Astrocyte of the spinal cord (primary cell): ENCODE measurements around the gene TXNRD1.

Experiments used
- DNase-seq: peaks from one replicate; pipeline ENCODE4 v3.0.0; 2011; ENCODE audit warnings: low read depth, low spot score
- H3K4me3 ChIP-seq: 2 replicates; pipeline ENCODE4 v1.5.1; 2011; ENCODE audit warnings: low read depth, mild to moderate bottlenecking, low read length, moderate library complexity
- in situ Hi-C: cut with HindIII; loops from 2 replicates; pipeline ENCODE4 v1.10.0; 2017; ENCODE audit warnings: low sequenced_read_pairs
- TF ChIP-seq, protein P1 (sequence below): IDR thresholded peaks from 2 replicates; pipeline ENCODE4 v1.5.1; 2012; ENCODE audit warnings: low read depth, mild to moderate bottlenecking, low read length, inconsistent platforms

TXNRD1 gene

DNA sequence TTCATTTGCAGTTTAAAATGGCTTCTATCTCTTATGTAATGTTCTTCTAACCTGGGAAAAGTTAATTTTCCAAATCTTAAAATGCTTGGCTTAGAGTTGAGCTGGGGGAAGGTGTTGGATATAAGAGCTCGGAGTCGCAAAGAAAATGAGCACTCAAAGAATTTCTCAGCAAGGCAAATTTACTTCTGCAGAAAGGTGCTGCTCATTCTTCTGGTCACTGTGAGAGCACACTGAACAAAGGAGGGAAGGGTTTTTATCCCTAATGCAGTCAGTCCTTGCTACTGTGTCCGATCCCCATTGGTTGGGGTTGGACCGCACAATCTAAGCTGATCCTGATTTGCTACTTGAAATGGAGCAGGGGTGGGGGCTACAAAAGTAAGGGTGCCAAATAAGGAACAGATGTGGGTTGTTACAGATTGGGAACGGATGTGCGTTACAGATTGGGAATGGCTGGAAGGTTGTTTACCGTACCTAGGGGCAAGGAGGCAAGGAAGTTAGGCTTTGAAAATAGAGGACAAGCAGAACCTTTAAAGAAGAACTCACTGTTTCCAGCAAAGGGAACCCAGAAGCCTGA, 19.4 kb downstream of the TXNRD1 start:
- in situ Hi-C loops, result no loop called here
- H3K4me3 ChIP-seq, result no peak overlapping the region
- DNase-seq, result no peak
- TF ChIP-seq, protein P1, sequence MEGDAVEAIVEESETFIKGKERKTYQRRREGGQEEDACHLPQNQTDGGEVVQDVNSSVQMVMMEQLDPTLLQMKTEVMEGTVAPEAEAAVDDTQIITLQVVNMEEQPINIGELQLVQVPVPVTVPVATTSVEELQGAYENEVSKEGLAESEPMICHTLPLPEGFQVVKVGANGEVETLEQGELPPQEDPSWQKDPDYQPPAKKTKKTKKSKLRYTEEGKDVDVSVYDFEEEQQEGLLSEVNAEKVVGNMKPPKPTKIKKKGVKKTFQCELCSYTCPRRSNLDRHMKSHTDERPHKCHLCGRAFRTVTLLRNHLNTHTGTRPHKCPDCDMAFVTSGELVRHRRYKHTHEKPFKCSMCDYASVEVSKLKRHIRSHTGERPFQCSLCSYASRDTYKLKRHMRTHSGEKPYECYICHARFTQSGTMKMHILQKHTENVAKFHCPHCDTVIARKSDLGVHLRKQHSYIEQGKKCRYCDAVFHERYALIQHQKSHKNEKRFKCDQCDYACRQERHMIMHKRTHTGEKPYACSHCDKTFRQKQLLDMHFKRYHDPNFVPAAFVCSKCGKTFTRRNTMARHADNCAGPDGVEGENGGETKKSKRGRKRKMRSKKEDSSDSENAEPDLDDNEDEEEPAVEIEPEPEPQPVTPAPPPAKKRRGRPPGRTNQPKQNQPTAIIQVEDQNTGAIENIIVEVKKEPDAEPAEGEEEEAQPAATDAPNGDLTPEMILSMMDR, result no peak

DNA sequence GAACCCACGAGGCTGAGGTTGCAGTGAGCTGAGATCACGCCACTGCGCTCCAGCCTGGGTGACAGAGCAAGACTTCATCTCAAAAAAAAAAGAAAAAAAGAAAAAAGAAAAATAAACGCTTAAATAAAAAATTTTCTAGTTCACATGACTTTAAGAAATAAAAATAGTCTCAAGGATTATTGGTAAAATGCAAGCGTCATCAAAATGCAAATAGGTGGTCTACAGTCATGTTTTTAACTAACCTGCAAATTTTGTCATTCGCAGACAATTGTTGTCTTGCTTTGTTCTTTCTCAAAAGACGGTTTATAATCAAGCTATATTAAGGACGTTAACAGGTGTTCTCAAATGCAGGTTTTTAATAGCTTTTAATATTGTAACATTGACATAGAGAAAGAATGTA, 22.4 kb downstream of the TXNRD1 start:
- no peak for DNase-seq
- TF ChIP-seq, protein P1, result no peak
- no peak overlapping the region for H3K4me3 ChIP-seq
- in situ Hi-C loops, result no loop called here

DNA sequence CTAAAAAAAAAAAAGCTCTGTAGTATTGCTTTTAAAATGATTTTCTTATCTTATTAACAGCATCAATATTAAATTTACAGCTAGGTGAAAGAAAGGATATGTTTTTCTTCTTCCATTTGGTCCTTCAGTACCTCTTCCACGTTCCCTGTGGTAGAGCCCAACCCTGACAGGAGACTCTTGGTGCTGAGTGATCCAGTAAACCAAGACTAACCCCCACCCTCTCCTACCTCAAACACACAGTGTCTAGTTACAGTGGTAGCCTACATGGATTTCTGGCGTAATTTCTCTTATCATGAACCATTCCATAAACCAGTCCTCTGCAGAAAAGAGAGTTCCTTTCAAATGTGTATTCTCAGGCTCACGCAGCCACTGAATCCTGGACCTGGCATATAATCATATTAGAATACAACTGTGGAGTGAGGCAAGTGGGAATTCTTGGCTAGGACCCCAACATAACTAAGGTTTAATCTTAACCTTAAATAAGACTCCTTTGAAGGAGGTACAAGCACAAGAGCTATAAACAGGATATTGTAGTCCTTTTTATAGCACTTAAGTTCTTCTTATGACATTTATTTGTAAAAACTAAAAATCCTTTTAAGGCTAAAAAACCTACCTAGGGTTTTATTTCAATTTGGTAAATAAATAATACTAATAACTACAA, 27.1 kb downstream of the TXNRD1 start:
- in situ Hi-C loops, result no loop called here
- TF ChIP-seq, protein P1, result no peak

DNA sequence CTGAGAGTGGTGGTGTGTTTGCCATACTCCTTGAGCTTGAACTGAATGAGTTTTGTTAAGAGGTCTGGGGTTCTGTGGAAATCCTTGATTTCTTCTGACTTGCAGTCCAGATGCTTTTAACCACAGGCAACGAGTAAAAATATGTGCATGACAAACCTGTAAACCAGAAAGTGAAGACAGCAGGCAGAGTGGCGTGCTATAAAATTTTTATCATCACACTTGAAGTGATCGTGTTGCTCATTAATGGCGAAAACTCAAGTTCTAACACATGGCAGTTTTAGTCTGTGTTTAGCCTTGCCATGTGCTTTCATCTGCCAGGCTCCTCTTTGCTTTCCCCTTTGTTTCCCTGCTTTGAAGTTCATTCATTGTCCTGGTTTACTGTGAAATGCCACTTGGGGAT, 28.0 kb downstream of the TXNRD1 start:
- TF ChIP-seq, protein P1, result no peak
- H3K4me3 ChIP-seq, result no peak overlapping the region
- DNase-seq, result no peak
- in situ Hi-C loops, result no loop called here

More for the DNA sequence above, 27.1 kb downstream of the TXNRD1 start:
- no peak overlapping the region for H3K4me3 ChIP-seq
- DNase-seq, result no peak

DNA sequence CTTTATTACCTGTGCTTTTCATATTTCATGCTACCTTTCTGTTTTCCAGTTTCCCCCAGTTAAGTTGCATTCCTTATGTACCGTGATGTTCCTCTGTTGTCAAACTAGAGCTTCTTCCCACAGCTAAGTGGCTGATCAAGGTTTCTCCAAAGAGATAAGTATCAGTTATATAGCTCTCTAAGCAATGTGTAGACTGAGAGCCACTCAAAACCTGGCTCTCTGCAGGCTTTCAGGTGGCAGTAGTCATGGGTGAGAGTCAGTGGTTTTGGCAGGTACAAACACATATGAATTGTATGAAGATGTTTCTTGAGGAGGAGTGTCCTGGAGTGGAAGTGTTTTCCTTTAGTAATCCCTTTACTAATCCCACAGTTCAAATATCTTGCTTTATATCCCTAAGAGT, 28.4 kb downstream of the TXNRD1 start:
- no peak for DNase-seq
- in situ Hi-C loops, result no loop called here
- H3K4me3 ChIP-seq, result no peak overlapping the region
- TF ChIP-seq, protein P1, result no peak

DNA sequence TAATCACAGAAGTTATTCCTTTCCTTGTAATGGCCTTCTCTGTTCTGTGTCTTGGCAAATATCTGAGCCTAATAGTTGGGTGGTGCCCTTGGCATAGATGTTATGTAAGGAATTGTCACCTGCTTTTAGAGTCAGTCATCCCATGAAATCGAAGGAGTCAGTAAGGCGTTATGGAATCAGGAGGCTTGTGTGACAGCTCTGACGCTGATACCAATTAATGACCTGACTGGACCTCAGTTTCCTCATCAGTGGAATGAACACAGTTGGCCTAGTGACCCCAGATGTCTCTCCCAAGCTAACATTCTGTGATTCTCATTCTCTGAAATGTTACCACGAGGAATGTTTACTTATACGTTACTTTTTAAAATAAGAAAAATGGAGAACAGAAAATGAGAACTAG, 32.1 kb downstream of the TXNRD1 start:
- H3K4me3 ChIP-seq, result no peak overlapping the region
- in situ Hi-C loops, result no loop called here
- TF ChIP-seq, protein P1, result no peak
- no peak for DNase-seq

DNA sequence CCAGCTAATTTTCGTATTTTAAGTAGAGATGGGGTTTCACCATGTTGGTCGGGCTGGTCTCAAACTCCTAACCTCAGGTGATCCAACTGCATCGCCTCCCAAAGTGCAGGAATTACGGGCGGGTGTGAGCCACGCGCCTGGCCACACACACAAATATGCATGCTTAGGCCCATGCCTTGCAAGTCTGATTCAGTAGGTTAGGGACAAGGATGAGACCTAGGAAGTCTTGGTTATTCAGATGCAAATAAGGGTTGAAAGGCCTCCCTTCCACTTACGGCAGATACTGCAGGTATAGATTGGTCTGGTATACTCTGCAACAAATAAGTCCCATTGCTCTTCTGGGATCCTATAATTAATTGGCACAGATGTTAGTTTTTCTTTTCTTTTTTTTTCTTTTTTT, 32.9 kb downstream of the TXNRD1 start:
- in situ Hi-C loops, result no loop called here
- no peak for DNase-seq
- no peak overlapping the region for H3K4me3 ChIP-seq
- TF ChIP-seq, protein P1, result no peak
